Skeletal muscle tissue (tissue), 4 donors: Measurements from ENCODE around the gene PIP5KL1. TPM values are rescaled to one million over a fixed set of nuclear protein-coding genes. Genes with fewer than 3 reads are reported as not detected.

ENCODE experiments used
- H3K27ac ChIP-seq: one replicate; pipeline ENCODE4 v1.7.0; 2013; ENCODE audit warnings: mild to moderate bottlenecking, low read depth, low read length, inconsistent platforms
- H3K27me3 ChIP-seq, 3 donors: one replicate each; pipeline ENCODE4 v1.7.0; 2013; ENCODE audit warnings: low read length in 3 of 3; ENCODE audit not compliant: control insufficient read depth in 3 of 3, insufficient read depth in 3 of 3
- H3K36me3 ChIP-seq, 3 donors: one replicate each; pipeline ENCODE4 v1.7.0; 2013; ENCODE audit warnings: low read length in 3 of 3; ENCODE audit not compliant: control insufficient read depth in 3 of 3, insufficient read depth in 3 of 3
- H3K4me1 ChIP-seq, 3 donors: one replicate each; pipeline ENCODE4 v1.7.0; 2013; ENCODE audit warnings: low read length in 3 of 3, mild to moderate bottlenecking in 3 of 3; ENCODE audit not compliant: control insufficient read depth in 3 of 3, insufficient read depth in 3 of 3
- H3K4me3 ChIP-seq, 3 donors: one replicate each; pipeline ENCODE4 v1.7.0; 2013; ENCODE audit warnings: low read length in 3 of 3
- H3K9ac ChIP-seq, 3 donors: one replicate each; pipeline ENCODE4 v1.7.0; 2013; ENCODE audit warnings: low read length in 3 of 3, mild to moderate bottlenecking in 3 of 3, moderate library complexity in 2 of 3, low read depth in 1 of 3
- H3K9me3 ChIP-seq, 3 donors: one replicate each; pipeline ENCODE4 v1.7.0; 2013; ENCODE audit warnings: low read length in 3 of 3; ENCODE audit not compliant: control insufficient read depth in 3 of 3
- total RNA-seq: library from RNA; depleted of rRNA; stranded (reverse); fragments of >200 nt; gene quantifications from one replicate; pipeline ENCODE4 v1.2.3, GENCODE V29; 2014
- donor health status: Osteomylitis.

Gene PIP5KL1
- not detected for total RNA-seq

- peaks cover 0 to 3% (median 2%) of the 10 kb centered on the region in 3 donors for H3K36me3 ChIP-seq
- H3K4me1 ChIP-seq, result peaks cover 9 to 20% (median 19%) of the 10 kb centered on the region in 3 donors
- peak within 1 kb of the TSS in 2 of 3 donors; percentile 54 to 60 for H3K4me3 ChIP-seq
- H3K9ac ChIP-seq, result peak within 1 kb of the TSS in 1 of 3 donors; percentile 32
- no peaks in the 10 kb centered on the region for H3K9me3 ChIP-seq
- peaks cover 42 to 61% (median 44%) of the 10 kb centered on the region in 3 donors for H3K27me3 ChIP-seq
- peak within 1 kb of the TSS; percentile 19 for H3K27ac ChIP-seq
Measured at GRCh38 chr9:127930231-127931091, at the start of gene PIP5KL1. Gene PIP5KL1, minus strand, starts transcription at chr9:127930777. Its CDS starts 25 bp downstream, at chr9:127930752.

- Histone ChIP-seq H3K4me3 (peak overlapping the region; percentile 79 to 82 (median 81)), H3K4me1 (peaks cover 54 to 70% (median 59%) of the 10 kb centered on the region in 3 donors), H3K9ac (peak overlapping the region; percentile 51 to 85 (median 80)), H3K27me3 (no peaks in the 10 kb centered on the region), H3K27ac (peak overlapping the region; percentile 58), H3K36me3 (no peaks in the 10 kb centered on the region), H3K9me3 (no peaks in the 10 kb centered on the region)
Measured at GRCh38 chr9:127980060-127980705, 49.6 kb upstream of the PIP5KL1 start.

GRCh38 chr9:127979333-127980059, 48.9 kb upstream of the PIP5KL1 start:
- peaks cover 61 to 77% (median 66%) of the 10 kb centered on the region in 3 donors for H3K4me1 ChIP-seq
- H3K27ac ChIP-seq, result peak overlapping the region; percentile 58
- H3K36me3 ChIP-seq, result no peaks in the 10 kb centered on the region
- H3K9me3 ChIP-seq, result no peaks in the 10 kb centered on the region
- peak overlapping the region; percentile 48 to 85 (median 80) for H3K9ac ChIP-seq
- no peaks in the 10 kb centered on the region for H3K27me3 ChIP-seq
- peak overlapping the region; percentile 79 to 82 (median 81) for H3K4me3 ChIP-seq

- Histone ChIP-seq H3K27ac (no peak overlapping the region), H3K4me1 (peaks cover 66 to 82% (median 71%) of the 10 kb centered on the region in 3 donors)
Measured at GRCh38 chr9:127979015-127979332, 48.4 kb upstream of the PIP5KL1 start.

GRCh38 chr9:127977884-127978647, 47.5 kb upstream of the PIP5KL1 start:
- H3K27me3 ChIP-seq, result no peaks in the 10 kb centered on the region
- H3K9me3 ChIP-seq, result no peaks in the 10 kb centered on the region
- peak overlapping the region; percentile 61 to 80 (median 68) for H3K9ac ChIP-seq
- no peaks in the 10 kb centered on the region for H3K36me3 ChIP-seq
- peak overlapping the region; percentile 29 to 52 (median 31) for H3K4me3 ChIP-seq
- peaks cover 75 to 85% (median 80%) of the 10 kb centered on the region in 3 donors for H3K4me1 ChIP-seq
- H3K27ac ChIP-seq, result peak overlapping the region; percentile 5

More at GRCh38 chr9:127979015-127979332, 48.4 kb upstream of the PIP5KL1 start:
- Histone ChIP-seq H3K36me3 (no peaks in the 10 kb centered on the region), H3K4me3 (peak overlapping the region; percentile 79 to 82 (median 81)), H3K9ac (peak overlapping the region; percentile 48 to 85 (median 80)), H3K27me3 (no peaks in the 10 kb centered on the region), H3K9me3 (no peaks in the 10 kb centered on the region)

- Histone ChIP-seq H3K4me1 (peaks cover 83 to 85% (median 84%) of the 10 kb centered on the region in 3 donors), H3K4me3 (peak overlapping the region in 2 of 3 donors; percentile 29 to 52), H3K36me3 (no peaks in the 10 kb centered on the region), H3K27me3 (no peaks in the 10 kb centered on the region), H3K9me3 (no peaks in the 10 kb centered on the region), H3K27ac (peak overlapping the region; percentile 5), H3K9ac (peak overlapping the region in 1 of 3 donors; percentile 68)
Measured at GRCh38 chr9:127977009-127977883, 46.7 kb upstream of the PIP5KL1 start.

GRCh38 chr9:127976498-127976897, 45.9 kb upstream of the PIP5KL1 start:
- Histone ChIP-seq H3K9ac (peak overlapping the region in 1 of 3 donors; percentile 40), H3K27me3 (no peaks in the 10 kb centered on the region), H3K27ac (no peak overlapping the region), H3K4me1 (peaks cover 87 to 88% (median 87%) of the 10 kb centered on the region in 3 donors), H3K36me3 (no peaks in the 10 kb centered on the region), H3K9me3 (no peaks in the 10 kb centered on the region), H3K4me3 (peak overlapping the region in 1 of 3 donors; percentile 22)

- H3K27me3 ChIP-seq, result no peaks in the 10 kb centered on the region
- H3K27ac ChIP-seq, result no peak overlapping the region
- no peak overlapping the region for H3K4me3 ChIP-seq
- peak overlapping the region in 2 of 3 donors; percentile 1 to 33 for H3K9ac ChIP-seq
- no peaks in the 10 kb centered on the region for H3K9me3 ChIP-seq
- no peaks in the 10 kb centered on the region for H3K36me3 ChIP-seq
- H3K4me1 ChIP-seq, result peaks cover 88 to 93% (median 92%) of the 10 kb centered on the region in 3 donors
Measured at GRCh38 chr9:127975376-127976315, 45.1 kb upstream of the PIP5KL1 start.
